Measurements from ENCODE around the gene B3GNT9.

Gene B3GNT9

GRCh38 chr16:67150833-67151396 is at the start of gene B3GNT9:
Gene B3GNT9 (minus strand): TSS chr16:67150998. CDS start chr16:67150485, 513 bp downstream.
- ATAC-seq (replicated peaks) = peak; percentile 41 to 44
- H3K4me1 Mint-ChIP-seq = peaks cover 19 to 29% of the 10 kb centered on the region in 2 donors
- no peak for DNase-seq
- peak within 1 kb of the TSS; percentile 77 to 78 for H3K4me3 Mint-ChIP-seq
- H3K27me3 Mint-ChIP-seq = peaks cover 33 to 41% of the 10 kb centered on the region in 2 donors
- peak within 1 kb of the TSS; percentile 62 for H3K27ac Mint-ChIP-seq
- H3K36me3 Mint-ChIP-seq = peaks cover 37 to 51% of the 10 kb centered on the region in 2 donors
- H3K9me3 Mint-ChIP-seq = no peaks in the 10 kb centered on the region

- Mint-ChIP-seq H3K9me3 (no peaks in the 10 kb centered on the region), H3K4me3 (no peak overlapping the region), H3K36me3 (peaks cover 41 to 68% of the 10 kb centered on the region in 2 donors), H3K27me3 (no peaks in the 10 kb centered on the region), H3K27ac (no peak overlapping the region), H3K4me1 (peaks cover 16 to 40% of the 10 kb centered on the region in 2 donors)
- DNase-seq (no peak), ATAC-seq (replicated peaks) (no peak)
These were observed 49.7 kb upstream of the B3GNT9 start for GRCh38 chr16:67200491-67200890.

GRCh38 chr16:67199808-67200198 is 49.0 kb upstream of the B3GNT9 start:
- peak overlapping the region in 1 of 2 donors; percentile 23 for H3K4me3 Mint-ChIP-seq

GRCh38 chr16:67199011-67199807 is 48.4 kb upstream of the B3GNT9 start, which contains the start of gene ELMO3:
Gene ELMO3 (plus strand): TSS chr16:67199131. CDS start chr16:67199327, 196 bp downstream.
- ATAC-seq (replicated peaks) = peak in 1 of 2 donors; percentile 43
- H3K27me3 Mint-ChIP-seq = no peaks in the 10 kb centered on the region
- peak within 1 kb of the TSS; percentile 62 for H3K27ac Mint-ChIP-seq
- H3K4me1 Mint-ChIP-seq = peaks cover 19 to 51% of the 10 kb centered on the region in 2 donors
- H3K36me3 Mint-ChIP-seq = peaks cover 48 to 69% of the 10 kb centered on the region in 2 donors
- no peak for DNase-seq
- peak within 1 kb of the TSS in 1 of 2 donors; percentile 14 for H3K4me3 Mint-ChIP-seq
- H3K9me3 Mint-ChIP-seq = no peaks in the 10 kb centered on the region

More at GRCh38 chr16:67199808-67200198, 49.0 kb upstream of the B3GNT9 start:
- DNase-seq = no peak
- H3K4me1 Mint-ChIP-seq = peaks cover 16 to 45% of the 10 kb centered on the region in 2 donors
- no peaks in the 10 kb centered on the region for H3K27me3 Mint-ChIP-seq
- H3K9me3 Mint-ChIP-seq = no peaks in the 10 kb centered on the region
- ATAC-seq (replicated peaks) = no peak
- no peak overlapping the region for H3K27ac Mint-ChIP-seq
- H3K36me3 Mint-ChIP-seq = peaks cover 48 to 68% of the 10 kb centered on the region in 2 donors

- peak; percentile 59 to 73 for ATAC-seq (replicated peaks)
- peaks cover 22 to 60% of the 10 kb centered on the region in 2 donors for H3K4me1 Mint-ChIP-seq
- no peak overlapping the region for H3K4me3 Mint-ChIP-seq
- H3K36me3 Mint-ChIP-seq = peaks cover 48 to 70% of the 10 kb centered on the region in 2 donors
- DNase-seq = no peak
- H3K27me3 Mint-ChIP-seq = no peaks in the 10 kb centered on the region
- H3K9me3 Mint-ChIP-seq = no peaks in the 10 kb centered on the region
- H3K27ac Mint-ChIP-seq = peak overlapping the region; percentile 62
These were observed 47.5 kb upstream of the B3GNT9 start for GRCh38 chr16:67198238-67198734.

GRCh38 chr16:67197704-67198103 is 46.9 kb upstream of the B3GNT9 start:
- DNase-seq = no peak
- Mint-ChIP-seq H3K4me3 (peak overlapping the region in 1 of 2 donors; percentile 32), H3K36me3 (peaks cover 50 to 70% of the 10 kb centered on the region in 2 donors), H3K4me1 (peaks cover 24 to 66% of the 10 kb centered on the region in 2 donors), H3K27ac (peak overlapping the region; percentile 31), H3K9me3 (no peaks in the 10 kb centered on the region), H3K27me3 (no peaks in the 10 kb centered on the region)
- ATAC-seq (replicated peaks) = no peak

- H3K9me3 Mint-ChIP-seq = no peaks in the 10 kb centered on the region
- H3K4me1 Mint-ChIP-seq = peaks cover 25 to 69% of the 10 kb centered on the region in 2 donors
- no peak overlapping the region for H3K27ac Mint-ChIP-seq
- DNase-seq = no peak
- H3K27me3 Mint-ChIP-seq = no peaks in the 10 kb centered on the region
- ATAC-seq (replicated peaks) = no peak
- peak overlapping the region in 1 of 2 donors; percentile 16 for H3K4me3 Mint-ChIP-seq
- H3K36me3 Mint-ChIP-seq = peaks cover 55 to 67% of the 10 kb centered on the region in 2 donors
These were observed 46.1 kb upstream of the B3GNT9 start for GRCh38 chr16:67196881-67197280.

- Mint-ChIP-seq H3K36me3 (peaks cover 49 to 61% of the 10 kb centered on the region in 2 donors), H3K9me3 (no peaks in the 10 kb centered on the region), H3K27me3 (no peaks in the 10 kb centered on the region), H3K4me1 (peaks cover 30 to 78% of the 10 kb centered on the region in 2 donors), H3K4me3 (no peak overlapping the region), H3K27ac (peak overlapping the region; percentile 37)
- ATAC-seq (replicated peaks) (no peak), DNase-seq (no peak)
These were observed 44.9 kb upstream of the B3GNT9 start for GRCh38 chr16:67195676-67196075.

- H3K27ac Mint-ChIP-seq = peak overlapping the region; percentile 42
These were observed 43.5 kb upstream of the B3GNT9 start for GRCh38 chr16:67194260-67194659.

GRCh38 chr16:67193536-67193935 is 42.7 kb upstream of the B3GNT9 start:
- no peak for ATAC-seq (replicated peaks)
- Mint-ChIP-seq H3K4me3 (peak overlapping the region; percentile 89), H3K36me3 (peaks cover 39 to 50% of the 10 kb centered on the region in 2 donors), H3K27me3 (no peaks in the 10 kb centered on the region), H3K4me1 (peaks cover 28 to 68% of the 10 kb centered on the region in 2 donors), H3K27ac (peak overlapping the region; percentile 37), H3K9me3 (no peaks in the 10 kb centered on the region)
- no peak for DNase-seq

More at GRCh38 chr16:67194260-67194659, 43.5 kb upstream of the B3GNT9 start:
- Mint-ChIP-seq H3K36me3 (peaks cover 40 to 51% of the 10 kb centered on the region in 2 donors), H3K4me1 (peaks cover 28 to 70% of the 10 kb centered on the region in 2 donors), H3K9me3 (no peaks in the 10 kb centered on the region), H3K4me3 (peak overlapping the region in 1 of 2 donors; percentile 89), H3K27me3 (no peaks in the 10 kb centered on the region)
- ATAC-seq (replicated peaks) (no peak), DNase-seq (no peak)

- Mint-ChIP-seq H3K27ac (peak overlapping the region; percentile 88), H3K27me3 (no peaks in the 10 kb centered on the region), H3K9me3 (no peaks in the 10 kb centered on the region), H3K4me1 (peaks cover 23 to 61% of the 10 kb centered on the region in 2 donors), H3K36me3 (peaks cover 33 to 43% of the 10 kb centered on the region in 2 donors), H3K4me3 (peak overlapping the region; percentile 89)
- ATAC-seq (replicated peaks) (no peak), DNase-seq (no peak)
These were observed 42.1 kb upstream of the B3GNT9 start for GRCh38 chr16:67192781-67193361.

GRCh38 chr16:67191995-67192681 is 41.3 kb upstream of the B3GNT9 start, which contains the start of gene E2F4:
Gene E2F4 (plus strand): TSS chr16:67192155. CDS start chr16:67192228, 73 bp downstream.
- Mint-ChIP-seq H3K27ac (peak within 1 kb of the TSS; percentile 88), H3K9me3 (no peaks in the 10 kb centered on the region), H3K4me1 (peaks cover 23 to 55% of the 10 kb centered on the region in 2 donors), H3K4me3 (peak within 1 kb of the TSS; percentile 89), H3K36me3 (peaks cover 30 to 38% of the 10 kb centered on the region in 2 donors), H3K27me3 (peaks cover 0 to 6% of the 10 kb centered on the region in 2 donors)
- DNase-seq (peak; percentile 85), ATAC-seq (replicated peaks) (peak; percentile 99 to 100)

- H3K27me3 Mint-ChIP-seq = peaks cover 2 to 12% of the 10 kb centered on the region in 2 donors
- peak overlapping the region; percentile 89 for H3K4me3 Mint-ChIP-seq
- no peaks in the 10 kb centered on the region for H3K9me3 Mint-ChIP-seq
- peak in 1 of 2 donors; percentile 2 for ATAC-seq (replicated peaks)
- peaks cover 20 to 49% of the 10 kb centered on the region in 2 donors for H3K4me1 Mint-ChIP-seq
- DNase-seq = no peak
- peak overlapping the region; percentile 88 for H3K27ac Mint-ChIP-seq
- peaks cover 23 to 32% of the 10 kb centered on the region in 2 donors for H3K36me3 Mint-ChIP-seq
These were observed 40.7 kb upstream of the B3GNT9 start for GRCh38 chr16:67191411-67191994.
